ENCODE measurements around the gene MYL3.

Gene MYL3

GRCh38 chr3:46843508-46843907 is 19.7 kb downstream of the MYL3 start:
- Histone ChIP-seq H4K20me1 (ENCODE audit: control insufficient read depth, insufficient read depth, low read depth, low read length) (no peaks in the 10 kb centered on the region), H3K4me2 (ENCODE audit: low read length) (no peak overlapping the region), H3K9me2 (replicated peaks; ENCODE audit: control insufficient read depth, low read length) (no peaks in the 10 kb centered on the region), H3K4me1 (ENCODE audit: control insufficient read depth, low read length) (peaks cover 17% of the 10 kb centered on the region), H3K27ac (ENCODE audit: low read depth, low read length) (no peak overlapping the region), H3K9me3 (ENCODE audit: control insufficient read depth, insufficient read depth, low read length) (no peaks in the 10 kb centered on the region; the same call in none of the 2 replicates), H3K4me3 (ENCODE audit: low read length) (no peak overlapping the region), H3K27me3 (ENCODE audit: control insufficient read depth, low read length) (peaks cover 17% of the 10 kb centered on the region), H3K36me3 (ENCODE audit: control insufficient read depth, low read length) (no peaks in the 10 kb centered on the region), H3K79me2 (ENCODE audit: control insufficient read depth, low read length) (no peaks in the 10 kb centered on the region), H3F3A (ENCODE audit: control insufficient read depth, insufficient read depth) (no peaks in the 10 kb centered on the region)
- TF ChIP-seq CTCF (IDR thresholded peaks at IDR 0.05; ENCODE audit: low read depth, low read length, poor library complexity, severe bottlenecking) (no peak), EZH2phosphoT487 (IDR thresholded peaks at IDR 0.05; ENCODE audit: borderline replicate concordance, low read length) (no peak)

DNA sequence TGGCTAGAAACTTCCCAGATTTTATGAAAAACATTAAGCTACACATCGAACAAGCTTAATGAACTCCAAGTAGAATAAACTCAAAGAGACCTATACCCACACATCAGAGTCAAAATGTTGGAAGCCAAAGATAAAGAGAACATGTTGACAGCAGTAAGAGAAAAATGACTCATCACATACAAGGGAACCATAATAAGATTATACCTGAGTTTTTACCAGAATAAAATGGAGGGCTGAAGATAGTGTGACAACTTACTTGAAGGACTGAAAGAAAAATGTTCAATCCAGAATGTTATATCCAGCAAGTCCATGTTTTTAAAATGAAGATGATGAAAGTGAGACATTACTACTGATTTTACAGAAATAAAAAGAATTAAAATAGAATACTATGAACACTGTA is 22.8 kb downstream of the MYL3 start:
- TF ChIP-seq EZH2phosphoT487 (IDR thresholded peaks at IDR 0.05; ENCODE audit: borderline replicate concordance, low read length) (no peak), CTCF (IDR thresholded peaks at IDR 0.05; ENCODE audit: low read depth, low read length, poor library complexity, severe bottlenecking) (no peak)
- Histone ChIP-seq H3K79me2 (ENCODE audit: control insufficient read depth, low read length) (no peaks in the 10 kb centered on the region), H3K4me2 (ENCODE audit: low read length) (no peak overlapping the region), H3K4me3 (ENCODE audit: low read length) (no peak overlapping the region), H3F3A (ENCODE audit: control insufficient read depth, insufficient read depth) (no peaks in the 10 kb centered on the region), H3K36me3 (ENCODE audit: control insufficient read depth, low read length) (no peaks in the 10 kb centered on the region), H3K27me3 (ENCODE audit: control insufficient read depth, low read length) (0 out of 2 replicates have a peak, but pooled peaks cover 9% of the 10 kb centered on the region), H3K4me1 (ENCODE audit: control insufficient read depth, low read length) (peaks cover 5% of the 10 kb centered on the region), H3K9me3 (ENCODE audit: control insufficient read depth, insufficient read depth, low read length) (no peaks in the 10 kb centered on the region; the same call in none of the 2 replicates), H3K9me2 (replicated peaks; ENCODE audit: control insufficient read depth, low read length) (no peaks in the 10 kb centered on the region), H4K20me1 (ENCODE audit: control insufficient read depth, insufficient read depth, low read depth, low read length) (no peaks in the 10 kb centered on the region), H3K27ac (ENCODE audit: low read depth, low read length) (no peak overlapping the region)

DNA sequence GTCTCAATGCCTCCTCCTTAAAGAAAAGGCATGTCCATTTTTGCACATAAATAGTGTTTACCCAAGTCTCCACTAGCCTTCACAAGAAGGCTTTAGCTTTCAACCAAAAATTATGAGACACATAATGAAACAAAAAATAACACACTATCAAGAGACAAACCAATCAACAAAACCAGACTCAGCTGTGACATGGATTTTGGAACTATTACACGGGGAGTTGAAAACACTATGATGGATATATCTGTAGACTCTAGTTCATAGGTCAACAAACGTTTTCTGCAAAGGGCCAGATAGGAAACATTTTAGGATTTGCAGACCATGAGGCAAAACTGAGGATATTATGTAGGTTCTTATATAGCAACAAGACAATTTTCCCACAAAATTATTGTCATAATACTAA is 24.9 kb downstream of the MYL3 start:
- Histone ChIP-seq H3K36me3 (ENCODE audit: control insufficient read depth, low read length) (no peaks in the 10 kb centered on the region), H3K79me2 (ENCODE audit: control insufficient read depth, low read length) (no peaks in the 10 kb centered on the region), H3K27ac (ENCODE audit: low read depth, low read length) (no peak overlapping the region), H3F3A (ENCODE audit: control insufficient read depth, insufficient read depth) (no peaks in the 10 kb centered on the region), H3K4me3 (ENCODE audit: low read length) (no peak overlapping the region), H3K9me3 (ENCODE audit: control insufficient read depth, insufficient read depth, low read length) (no peaks in the 10 kb centered on the region; the same call in none of the 2 replicates), H3K27me3 (ENCODE audit: control insufficient read depth, low read length) (0 out of 2 replicates have a peak, but pooled peaks cover 4% of the 10 kb centered on the region), H3K4me2 (ENCODE audit: low read length) (no peak overlapping the region), H3K9me2 (replicated peaks; ENCODE audit: control insufficient read depth, low read length) (no peaks in the 10 kb centered on the region), H4K20me1 (ENCODE audit: control insufficient read depth, insufficient read depth, low read depth, low read length) (no peaks in the 10 kb centered on the region), H3K4me1 (ENCODE audit: control insufficient read depth, low read length) (no peaks in the 10 kb centered on the region)
- TF ChIP-seq CTCF (IDR thresholded peaks at IDR 0.05; ENCODE audit: low read depth, low read length, poor library complexity, severe bottlenecking) (no peak), EZH2phosphoT487 (IDR thresholded peaks at IDR 0.05; ENCODE audit: borderline replicate concordance, low read length) (no peak)

Data from DOHH2 (cell line).